ENCODE data around the gene SOWAHB.
"Not testable (repeated sequence)": the region's sequence is repeated elsewhere in the genome, so short reads cannot be mapped to it uniquely, and the experiment has no call there.

SOWAHB gene

GRCh38 chr4:76886214-76886613 is 11.7 kb downstream of the SOWAHB start:
- no peak for TF ChIP-seq Cebpa-rat (IDR thresholded peaks at IDR 0.05)
- no peaks in the 10 kb centered on the region for H4K20me1 ChIP-seq
- H3K4me3 ChIP-seq = no peak overlapping the region
- H3K9ac ChIP-seq = no peak overlapping the region
- H3K27ac ChIP-seq = no peak overlapping the region
- H3K27me3 ChIP-seq = no peaks in the 10 kb centered on the region
- H3K4me1 ChIP-seq = no peaks in the 10 kb centered on the region
- no peaks in the 10 kb centered on the region for H3K36me3 ChIP-seq
- H3K9me3 ChIP-seq (replicated peaks in 1 of 11) = peaks cover 0 to 6% (median 0%) of the 10 kb centered on the region in 11 experiments; a peak in 4 of 22 replicates
- no peak overlapping the region for H3K4me2 ChIP-seq

- Histone ChIP-seq H3K4me1 (no peaks in the 10 kb centered on the region), H3K27me3 (no peaks in the 10 kb centered on the region), H4K20me1 (no peaks in the 10 kb centered on the region), H3K4me3 (no peak overlapping the region), H3K9ac (no peak overlapping the region), H3K36me3 (no peaks in the 10 kb centered on the region), H3K9me3 (replicated peaks in 1 of 11) (peaks cover 0 to 6% (median 0%) of the 10 kb centered on the region in 11 experiments; a peak in 4 of 22 replicates), H3K27ac (no peak overlapping the region), H3K4me2 (no peak overlapping the region)
- no peak for TF ChIP-seq Cebpa-rat (IDR thresholded peaks at IDR 0.05)
These were observed 14.8 kb downstream of the SOWAHB start for GRCh38 chr4:76883147-76883546.

GRCh38 chr4:76882630-76883029 is 15.3 kb downstream of the SOWAHB start:
- Histone ChIP-seq H3K4me2 (no peak overlapping the region), H3K4me1 (no peaks in the 10 kb centered on the region), H3K36me3 (no peaks in the 10 kb centered on the region), H3K27me3 (no peaks in the 10 kb centered on the region), H3K4me3 (no peak overlapping the region), H4K20me1 (no peaks in the 10 kb centered on the region), H3K9me3 (replicated peaks in 1 of 11) (peaks cover 0 to 6% (median 0%) of the 10 kb centered on the region in 11 experiments; a peak in 4 of 22 replicates), H3K27ac (no peak overlapping the region), H3K9ac (no peak overlapping the region)
- TF ChIP-seq Cebpa-rat (IDR thresholded peaks at IDR 0.05) = no peak

GRCh38 chr4:76881375-76881774 is 16.6 kb downstream of the SOWAHB start:
- no peaks in the 10 kb centered on the region for H4K20me1 ChIP-seq

GRCh38 chr4:76879731-76880364 is 18.1 kb downstream of the SOWAHB start:
- no peak overlapping the region for H3K9ac ChIP-seq
- H3K36me3 ChIP-seq = no peaks in the 10 kb centered on the region
- H3K4me1 ChIP-seq = no peaks in the 10 kb centered on the region
- TF ChIP-seq Cebpa-rat (IDR thresholded peaks at IDR 0.05) = no peak
- H4K20me1 ChIP-seq = no peaks in the 10 kb centered on the region
- no peak overlapping the region for H3K4me3 ChIP-seq
- no peak overlapping the region for H3K27ac ChIP-seq
- H3K9me3 ChIP-seq (replicated peaks in 1 of 11) = no peaks in the 10 kb centered on the region
- H3K27me3 ChIP-seq = no peaks in the 10 kb centered on the region
- no peak overlapping the region for H3K4me2 ChIP-seq

More at GRCh38 chr4:76881375-76881774, 16.6 kb downstream of the SOWAHB start:
- no peaks in the 10 kb centered on the region for H3K4me1 ChIP-seq
- peaks cover 0 to 4% (median 0%) of the 10 kb centered on the region in 11 experiments; a peak in 4 of 22 replicates for H3K9me3 ChIP-seq (replicated peaks in 1 of 11)
- no peak overlapping the region for H3K27ac ChIP-seq
- no peak overlapping the region for H3K4me2 ChIP-seq
- no peak for TF ChIP-seq Cebpa-rat (IDR thresholded peaks at IDR 0.05)
- no peaks in the 10 kb centered on the region for H3K27me3 ChIP-seq
- no peaks in the 10 kb centered on the region for H3K36me3 ChIP-seq
- H3K9ac ChIP-seq = no peak overlapping the region
- H3K4me3 ChIP-seq = no peak overlapping the region

- not testable (repeated sequence) for H3K9me3 ChIP-seq (replicated peaks in 1 of 11); H3K4me3 ChIP-seq; H3K27ac ChIP-seq; H4K20me1 ChIP-seq; H3K27me3 ChIP-seq; H3K36me3 ChIP-seq; H3K4me2 ChIP-seq; H3K4me1 ChIP-seq; H3K9ac ChIP-seq
These were observed 19.2 kb downstream of the SOWAHB start for GRCh38 chr4:76878641-76879165.

GRCh38 chr4:76874176-76874575 is 23.8 kb downstream of the SOWAHB start:
- Histone ChIP-seq H3K27ac (no peak overlapping the region), H3K36me3 (no peaks in the 10 kb centered on the region), H3K4me3 (no peak overlapping the region), H4K20me1 (no peaks in the 10 kb centered on the region), H3K9me3 (replicated peaks in 1 of 11) (peaks cover 0 to 6% (median 0%) of the 10 kb centered on the region in 11 experiments; a peak in 5 of 22 replicates), H3K9ac (no peak overlapping the region), H3K4me2 (no peak overlapping the region), H3K4me1 (no peaks in the 10 kb centered on the region), H3K27me3 (no peaks in the 10 kb centered on the region)
- no peak for TF ChIP-seq Cebpa-rat (IDR thresholded peaks at IDR 0.05)

GRCh38 chr4:76873495-76873894 is 24.4 kb downstream of the SOWAHB start:
- no peak for TF ChIP-seq Cebpa-rat (IDR thresholded peaks at IDR 0.05)
- Histone ChIP-seq H3K4me3 (no peak overlapping the region), H4K20me1 (no peaks in the 10 kb centered on the region), H3K4me2 (no peak overlapping the region), H3K27me3 (no peaks in the 10 kb centered on the region), H3K9ac (no peak overlapping the region), H3K4me1 (no peaks in the 10 kb centered on the region), H3K9me3 (replicated peaks in 1 of 11) (peaks cover 0 to 7% (median 3%) of the 10 kb centered on the region in 11 experiments; a peak in 10 of 22 replicates), H3K36me3 (no peaks in the 10 kb centered on the region), H3K27ac (no peak overlapping the region)

GRCh38 chr4:76872556-76872955 is 25.4 kb downstream of the SOWAHB start:
- Histone ChIP-seq H4K20me1 (no peaks in the 10 kb centered on the region), H3K27me3 (no peaks in the 10 kb centered on the region), H3K36me3 (no peaks in the 10 kb centered on the region), H3K4me3 (no peak overlapping the region), H3K4me2 (no peak overlapping the region), H3K27ac (no peak overlapping the region), H3K9ac (no peak overlapping the region), H3K4me1 (no peaks in the 10 kb centered on the region), H3K9me3 (replicated peaks in 1 of 11) (peaks cover 0 to 13% (median 5%) of the 10 kb centered on the region in 11 experiments; a peak in 10 of 22 replicates)
- no peak for TF ChIP-seq Cebpa-rat (IDR thresholded peaks at IDR 0.05)

- not testable (repeated sequence) for H3K27ac ChIP-seq, H3K9ac ChIP-seq, H3K36me3 ChIP-seq, H3K4me2 ChIP-seq, H3K4me3 ChIP-seq, H3K27me3 ChIP-seq, H3K4me1 ChIP-seq, H4K20me1 ChIP-seq
- peaks cover 0 to 13% (median 5%) of the 10 kb centered on the region in 11 experiments; a peak in 12 of 22 replicates for H3K9me3 ChIP-seq (replicated peaks in 1 of 11)
These were observed 29.2 kb downstream of the SOWAHB start for GRCh38 chr4:76868780-76869179.
